NOMO-1 treated with DMSO at 0.1 percent for 48 hours (cell line): ENCODE measurements around the gene BHLHE23.
A peak's percentile ranks its signal among the peaks of the same experiment; 100 is the strongest.
"Not testable (repeated sequence)": the region's sequence is repeated elsewhere in the genome, so short reads cannot be mapped to it uniquely, and the experiment has no call there.

ENCODE experiments used
- DNase-seq: peaks from one replicate; lab custom pipeline; 2025; ENCODE audit not compliant: unreplicated experiment; lab: John Stamatoyannopoulos, UW

The BHLHE23 gene

GRCh38 chr20:63043348-63044203, 36.8 kb upstream of the BHLHE23 start:
- DNase-seq = no peak

DNA sequence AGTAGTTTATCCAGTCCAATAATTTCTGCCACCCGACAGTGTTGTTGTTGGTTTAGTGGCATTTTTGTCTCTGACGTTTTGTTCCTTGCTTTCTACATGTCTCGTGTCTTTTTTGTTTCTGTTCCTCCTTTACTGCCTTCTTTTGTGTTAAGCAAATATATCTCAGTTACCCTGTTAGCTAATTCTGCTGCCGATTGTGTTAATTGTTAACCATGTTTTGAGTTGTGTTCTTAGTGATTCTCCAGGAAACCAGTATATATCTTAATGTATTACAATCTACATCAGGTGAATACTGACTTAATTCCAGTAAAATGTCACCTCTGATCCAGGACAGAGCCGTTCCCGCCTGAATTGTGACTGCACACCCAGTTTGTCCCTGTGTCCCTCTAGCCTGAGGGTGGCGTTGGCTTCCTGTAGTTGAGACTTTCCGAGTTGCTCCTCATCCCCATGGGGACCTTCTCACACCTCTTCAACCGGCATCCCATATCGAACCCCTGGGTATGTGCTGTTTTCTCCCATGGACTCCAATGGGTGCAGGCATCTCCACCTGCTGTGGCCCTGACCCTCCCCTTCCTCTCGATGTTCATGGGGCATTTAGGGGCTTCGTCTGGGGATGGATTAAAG, 35.8 kb upstream of the BHLHE23 start:
- DNase-seq = peak; percentile 26

- DNase-seq = no peak
These were observed 35.0 kb upstream of the BHLHE23 start for GRCh38 chr20:63041776-63042175.

GRCh38 chr20:63037669-63038268, 31.0 kb upstream of the BHLHE23 start:
- DNase-seq = no peak

DNA sequence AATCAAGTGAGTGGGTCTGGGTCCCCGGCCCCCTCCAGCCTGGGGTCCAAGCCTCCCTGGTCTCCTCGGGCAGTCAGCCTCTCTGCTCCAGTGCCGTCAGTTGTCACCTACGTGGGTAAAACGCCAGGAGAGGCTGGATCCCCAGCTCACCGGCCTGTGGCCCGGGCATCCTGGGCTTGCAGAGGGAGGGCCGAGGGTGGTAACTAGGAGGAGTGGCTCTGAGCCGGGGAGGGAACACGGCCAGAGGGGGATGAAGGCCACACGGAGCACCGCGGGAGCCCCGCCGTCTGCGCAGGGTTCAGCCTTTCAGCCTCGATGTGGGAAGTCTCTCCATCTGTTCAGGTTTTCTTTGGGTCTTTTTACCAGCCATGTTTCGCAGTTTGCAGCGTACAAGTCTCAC, 29.5 kb upstream of the BHLHE23 start:
- no peak for DNase-seq

DNA sequence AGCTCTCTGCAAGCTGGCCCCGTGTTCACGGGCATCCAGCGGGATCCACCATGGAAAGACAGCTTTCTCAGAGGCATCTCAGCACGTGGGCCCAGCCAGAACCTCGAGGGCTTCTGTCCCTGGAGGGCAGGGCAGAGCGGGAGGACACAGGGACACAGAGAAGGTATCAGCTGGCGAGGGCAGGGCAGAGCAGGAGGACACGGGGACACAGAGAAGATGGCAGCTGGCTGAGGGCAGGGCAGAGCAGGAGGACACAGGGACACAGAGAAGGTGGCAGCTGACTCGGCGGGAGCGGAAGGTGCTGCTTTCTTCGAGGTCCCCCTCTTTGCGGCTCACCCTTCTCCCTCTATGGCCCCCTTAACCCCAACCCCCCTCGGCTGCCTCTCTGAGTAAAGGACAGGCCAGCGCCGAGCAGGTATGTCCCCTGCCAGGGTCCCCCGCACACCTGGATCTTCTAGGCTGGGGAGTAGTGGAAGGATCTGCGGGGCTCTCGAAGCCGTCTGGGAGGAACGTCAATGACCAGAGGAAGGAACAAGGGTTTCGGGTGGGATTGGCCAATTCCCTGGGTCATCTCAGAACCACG, 28.9 kb upstream of the BHLHE23 start:
- DNase-seq = no peak

DNA sequence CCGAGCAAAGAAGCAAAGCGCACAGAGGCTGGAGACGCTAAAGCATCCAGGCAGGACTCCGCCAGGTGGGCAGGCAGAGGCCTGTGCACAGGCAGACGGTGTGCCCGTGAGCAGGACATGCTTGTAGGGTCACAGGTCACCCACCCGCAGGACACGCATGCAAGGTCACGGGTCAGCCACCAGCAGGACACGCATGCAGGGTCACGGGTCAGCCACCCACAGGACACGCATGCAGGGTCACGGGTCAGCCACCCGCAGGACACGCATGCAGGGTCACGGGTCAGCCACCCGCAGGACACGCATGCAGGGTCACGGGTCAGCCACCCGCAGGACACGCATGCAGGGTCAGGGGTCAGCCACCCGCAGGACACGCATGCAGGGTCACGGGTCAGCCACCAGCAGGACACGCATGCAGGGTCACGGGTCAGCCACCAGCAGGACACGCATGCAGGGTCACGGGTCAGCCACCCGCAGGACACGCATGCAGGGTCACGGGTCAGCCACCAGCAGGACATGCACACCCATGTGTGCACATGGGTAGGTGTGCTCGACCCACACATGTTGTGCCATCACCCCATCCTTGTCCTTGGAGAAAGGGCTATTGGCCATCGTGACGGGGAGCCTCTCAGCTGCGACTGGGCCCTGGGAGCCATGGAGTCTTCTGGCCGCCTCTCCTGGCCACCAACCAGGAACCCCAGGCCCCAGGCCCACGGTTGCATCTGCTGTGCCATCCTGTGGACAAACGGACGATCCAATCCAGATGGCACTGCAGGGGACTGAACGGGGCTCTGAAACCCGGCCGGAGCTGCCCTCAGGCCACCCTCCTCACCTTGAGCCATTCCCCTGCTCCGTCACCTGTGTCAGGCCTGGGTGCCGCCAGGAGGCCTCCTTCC, 28.2 kb upstream of the BHLHE23 start:
- not testable (repeated sequence) for DNase-seq

- DNase-seq = no peak
These were observed 27.3 kb upstream of the BHLHE23 start for GRCh38 chr20:63033794-63034709.

- DNase-seq = peak; percentile 42
These were observed 26.4 kb upstream of the BHLHE23 start for GRCh38 chr20:63032861-63033793.

- DNase-seq = no peak
These were observed 25.4 kb upstream of the BHLHE23 start for GRCh38 chr20:63032026-63032800.

- no peak for DNase-seq
These were observed 24.7 kb upstream of the BHLHE23 start for GRCh38 chr20:63031251-63032014.

DNA sequence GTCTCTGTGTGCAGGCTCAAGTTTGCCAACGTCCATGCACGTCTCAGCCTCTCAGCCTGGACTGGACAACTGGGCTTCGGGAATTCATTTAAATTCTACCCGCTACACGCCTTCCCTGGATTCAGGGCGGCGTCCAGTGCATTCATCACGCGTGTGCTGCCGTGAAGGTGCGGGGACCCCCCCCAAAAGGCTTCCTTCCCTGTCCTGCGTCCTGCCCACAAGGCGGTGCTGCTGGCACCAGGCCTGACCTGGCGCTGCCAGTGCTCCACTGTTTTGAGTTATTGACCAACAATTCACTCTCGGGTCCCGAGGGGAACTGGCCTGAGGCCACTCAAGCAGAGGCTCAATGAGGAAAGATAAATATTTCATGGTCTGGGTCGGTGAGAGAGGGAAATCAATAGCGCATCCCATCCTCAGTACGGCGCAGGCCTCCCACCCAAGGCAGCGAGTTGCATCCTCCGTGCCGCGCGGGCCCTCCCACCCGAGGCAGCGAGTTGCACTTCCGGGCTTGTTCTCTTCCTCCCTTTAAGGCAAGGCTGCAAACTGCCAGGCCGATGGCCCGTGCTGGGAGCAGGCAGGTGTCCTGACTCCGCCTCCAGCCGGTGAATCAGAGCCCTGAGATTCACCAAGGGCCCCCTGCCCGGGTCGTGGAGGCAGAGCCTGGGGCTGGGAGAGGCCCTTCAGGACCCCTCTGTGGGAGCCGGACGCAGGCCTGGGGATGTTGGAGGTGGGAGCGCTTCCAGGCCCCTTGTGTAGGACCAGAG, 22.8 kb upstream of the BHLHE23 start:
- no peak for DNase-seq

DNA sequence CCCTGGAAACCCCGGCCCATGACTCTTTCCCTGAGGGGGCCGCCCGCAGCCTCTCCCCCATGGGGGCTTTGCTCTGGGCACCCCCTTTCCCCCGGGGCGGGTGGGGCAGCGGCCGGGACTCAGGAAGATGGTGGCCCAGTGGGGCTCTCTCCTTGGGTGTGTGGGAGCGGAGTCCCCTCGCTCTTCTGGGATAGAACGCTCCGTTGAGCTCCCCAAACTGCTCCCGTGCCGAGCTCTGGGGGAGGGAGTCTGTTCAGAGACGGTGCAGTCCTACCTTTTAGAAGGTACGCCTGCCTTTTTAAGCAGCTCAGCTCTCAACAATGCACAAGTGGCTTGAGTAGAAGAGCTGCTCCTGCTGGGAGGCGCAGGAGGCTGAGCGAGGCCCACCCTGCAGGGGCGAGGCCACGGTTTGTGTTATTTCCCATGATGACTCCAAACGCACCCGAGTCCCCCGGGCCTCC, 21.7 kb upstream of the BHLHE23 start:
- no peak for DNase-seq

GRCh38 chr20:63027922-63028389, 21.2 kb upstream of the BHLHE23 start:
- peak; percentile 17 for DNase-seq

DNA sequence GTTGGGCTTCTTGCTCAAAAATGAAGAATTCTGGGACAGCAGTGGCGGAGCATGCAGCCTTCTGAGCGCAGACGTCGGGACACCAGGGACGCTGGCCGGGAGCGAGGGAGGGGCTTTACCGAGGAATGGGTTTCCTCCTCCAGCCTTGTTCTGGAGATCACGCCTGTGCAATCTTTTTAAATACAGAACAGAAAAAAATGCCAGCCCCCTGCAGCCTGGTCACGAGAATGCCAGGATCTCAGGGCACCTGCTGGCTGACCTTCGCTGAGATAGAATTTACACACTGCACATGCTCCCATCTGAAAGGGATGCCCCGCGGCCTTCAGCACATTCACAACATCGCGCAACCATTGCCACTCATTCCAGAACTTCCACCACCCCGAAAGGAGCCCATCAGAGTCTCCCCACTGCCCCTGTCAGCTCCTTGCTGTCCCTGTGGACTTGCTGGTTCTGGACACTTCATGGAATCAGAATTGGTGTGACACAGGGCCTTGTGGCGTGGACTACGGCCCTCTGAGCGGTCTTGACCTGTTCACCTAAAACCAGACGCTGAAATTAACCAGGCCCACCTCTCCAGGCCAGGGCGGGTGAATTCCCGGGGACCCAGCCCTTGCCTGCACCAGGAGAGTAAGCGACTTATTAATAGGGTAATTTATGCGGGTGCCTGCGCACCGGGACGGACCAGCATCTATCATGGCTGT, 20.6 kb upstream of the BHLHE23 start:
- DNase-seq = no peak
